GM12873 (cell line): ENCODE data around the gene ZMAT2.

Source experiments
- TF ChIP-seq, protein P1 (sequence below): IDR thresholded peaks from 2 replicates; pipeline ENCODE4 v1.5.1; 2012; ENCODE audit warnings: low read depth, mild to moderate bottlenecking, moderate library complexity, low read length, control low read depth; ENCODE audit not compliant: insufficient read depth; ENCODE audit errors: missing control alignments

The ZMAT2 gene

DNA sequence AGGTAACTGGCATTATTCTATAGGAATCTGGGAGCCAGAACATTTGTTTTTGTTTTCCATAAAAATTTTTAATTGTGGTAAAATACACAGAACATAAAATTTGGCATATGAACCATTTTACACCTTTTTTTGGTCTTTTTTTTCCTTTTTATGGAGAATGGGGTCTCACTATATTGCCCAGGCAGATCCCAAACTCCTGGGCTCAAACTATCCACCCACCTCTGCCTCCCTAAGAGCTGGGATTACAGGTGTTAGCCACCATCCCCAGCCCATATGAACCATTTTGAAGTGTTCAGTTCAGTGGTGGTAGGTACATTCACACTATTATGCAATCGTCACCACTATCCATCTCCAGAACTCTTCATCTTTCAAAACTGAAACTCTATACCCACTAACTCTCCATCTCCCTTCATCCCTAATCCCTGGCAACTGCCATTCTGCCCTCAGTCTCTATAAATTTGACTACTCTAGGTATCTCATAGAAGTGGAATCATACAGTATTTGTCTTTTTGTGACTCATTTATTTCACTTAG is 13.4 kb downstream of the ZMAT2 start:
- TF ChIP-seq, protein P1, sequence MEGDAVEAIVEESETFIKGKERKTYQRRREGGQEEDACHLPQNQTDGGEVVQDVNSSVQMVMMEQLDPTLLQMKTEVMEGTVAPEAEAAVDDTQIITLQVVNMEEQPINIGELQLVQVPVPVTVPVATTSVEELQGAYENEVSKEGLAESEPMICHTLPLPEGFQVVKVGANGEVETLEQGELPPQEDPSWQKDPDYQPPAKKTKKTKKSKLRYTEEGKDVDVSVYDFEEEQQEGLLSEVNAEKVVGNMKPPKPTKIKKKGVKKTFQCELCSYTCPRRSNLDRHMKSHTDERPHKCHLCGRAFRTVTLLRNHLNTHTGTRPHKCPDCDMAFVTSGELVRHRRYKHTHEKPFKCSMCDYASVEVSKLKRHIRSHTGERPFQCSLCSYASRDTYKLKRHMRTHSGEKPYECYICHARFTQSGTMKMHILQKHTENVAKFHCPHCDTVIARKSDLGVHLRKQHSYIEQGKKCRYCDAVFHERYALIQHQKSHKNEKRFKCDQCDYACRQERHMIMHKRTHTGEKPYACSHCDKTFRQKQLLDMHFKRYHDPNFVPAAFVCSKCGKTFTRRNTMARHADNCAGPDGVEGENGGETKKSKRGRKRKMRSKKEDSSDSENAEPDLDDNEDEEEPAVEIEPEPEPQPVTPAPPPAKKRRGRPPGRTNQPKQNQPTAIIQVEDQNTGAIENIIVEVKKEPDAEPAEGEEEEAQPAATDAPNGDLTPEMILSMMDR: no peak

DNA sequence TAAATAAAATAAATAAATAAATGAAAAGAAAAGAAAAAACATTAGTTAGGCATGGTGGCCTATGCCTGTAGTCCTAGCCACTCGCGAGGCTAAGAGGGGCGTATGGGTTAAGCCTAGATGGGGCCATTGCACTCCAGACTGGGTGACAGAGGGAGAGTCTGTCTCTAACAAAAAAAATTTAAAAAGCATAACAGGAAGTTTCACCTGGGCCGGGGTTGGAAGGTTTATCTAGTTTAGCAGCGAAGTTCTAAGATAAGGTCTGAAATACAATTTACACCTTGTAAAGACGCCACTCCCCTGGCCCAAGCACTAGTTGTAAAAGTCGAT is 18.0 kb downstream of the ZMAT2 start:
- TF ChIP-seq, protein P1: no peak

DNA sequence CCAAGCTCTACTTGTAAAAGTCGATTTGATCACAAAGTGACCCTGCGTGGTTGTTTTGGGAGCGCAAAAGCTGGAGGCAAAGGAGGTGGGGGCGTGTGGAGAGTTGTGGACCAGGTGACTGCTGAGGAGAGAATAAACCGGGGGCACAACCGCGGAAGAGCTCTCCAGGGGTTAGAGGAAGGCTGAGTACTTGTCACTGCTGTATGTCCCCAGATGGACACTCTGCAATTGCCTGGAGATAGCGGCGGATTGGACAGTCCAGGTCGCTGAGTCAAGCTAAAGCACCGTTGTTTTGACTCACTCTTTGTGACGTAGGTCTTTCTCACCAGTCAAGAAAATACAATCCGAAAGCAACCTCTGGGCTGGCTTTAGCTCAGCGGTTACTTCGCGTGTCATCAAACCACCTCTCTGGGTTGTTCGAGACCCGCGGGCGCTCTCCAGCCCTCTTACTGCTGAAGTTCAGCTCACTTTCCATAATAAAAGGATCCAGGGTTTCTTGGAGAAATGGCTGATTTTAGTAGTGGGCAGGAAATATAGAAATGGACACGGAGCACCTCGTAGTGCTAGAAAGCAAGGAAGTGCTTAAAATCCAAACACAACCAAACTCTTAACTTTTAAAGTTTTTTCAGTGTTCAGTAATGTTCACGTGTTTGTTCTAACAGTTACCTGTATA is 25.7 kb downstream of the ZMAT2 start:
- TF ChIP-seq, protein P1: no peak

DNA sequence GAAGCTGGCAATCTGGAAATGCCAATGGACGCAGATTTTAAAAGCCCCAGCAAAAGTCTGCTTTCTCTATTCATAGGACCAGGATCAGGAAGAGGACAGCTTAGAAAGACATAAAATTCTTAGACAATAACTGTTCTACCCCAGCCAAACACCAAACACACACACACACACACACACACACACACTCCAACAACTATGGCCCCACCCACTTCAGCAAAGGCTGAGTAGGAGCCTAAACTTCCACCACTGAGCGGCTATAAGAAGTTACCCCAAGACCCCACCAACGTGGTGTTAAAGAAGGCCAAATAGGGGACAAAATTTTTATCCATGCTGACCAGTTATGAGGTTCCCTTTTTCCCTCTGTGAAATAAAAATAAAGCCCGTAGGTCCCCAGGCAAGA is 32.9 kb downstream of the ZMAT2 start:
- TF ChIP-seq, protein P1: no peak

DNA sequence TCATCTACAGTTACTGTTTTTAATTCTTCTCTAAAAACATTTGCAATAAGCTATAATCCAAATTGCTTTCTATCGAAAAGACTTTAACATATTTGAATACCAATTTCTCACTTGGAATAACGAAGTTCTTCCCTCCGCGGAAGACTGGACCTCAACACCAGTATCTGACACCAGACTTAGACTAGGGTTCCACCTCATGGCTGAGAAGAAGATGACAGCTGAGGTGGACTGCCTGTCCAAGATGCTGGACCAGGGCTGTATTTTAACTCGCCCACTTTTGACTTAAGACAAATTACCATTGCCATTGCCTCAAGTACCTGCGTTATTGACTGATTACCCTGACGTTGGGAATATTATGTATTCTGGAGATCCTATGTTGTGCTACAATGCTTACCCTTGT is 34.1 kb downstream of the ZMAT2 start:
- TF ChIP-seq, protein P1: no peak

DNA sequence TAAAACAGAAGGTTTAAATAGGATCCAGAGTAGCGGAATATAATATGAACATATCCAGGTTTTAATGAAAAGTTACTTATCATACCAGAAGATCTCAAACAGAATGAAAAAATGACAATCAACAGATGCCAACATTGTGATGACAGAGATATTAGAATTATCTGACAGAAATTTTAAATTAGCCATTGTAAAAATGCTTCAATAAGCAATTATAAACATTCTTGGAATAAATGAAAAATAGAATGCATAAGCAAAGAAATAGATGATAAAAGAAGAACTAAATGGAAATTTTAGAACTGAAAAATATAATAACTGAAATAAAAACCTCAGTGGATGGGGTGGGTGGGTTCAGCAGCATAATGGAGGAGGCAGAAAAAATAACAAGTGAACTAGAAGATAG is 37.2 kb downstream of the ZMAT2 start:
- TF ChIP-seq, protein P1: no peak

DNA sequence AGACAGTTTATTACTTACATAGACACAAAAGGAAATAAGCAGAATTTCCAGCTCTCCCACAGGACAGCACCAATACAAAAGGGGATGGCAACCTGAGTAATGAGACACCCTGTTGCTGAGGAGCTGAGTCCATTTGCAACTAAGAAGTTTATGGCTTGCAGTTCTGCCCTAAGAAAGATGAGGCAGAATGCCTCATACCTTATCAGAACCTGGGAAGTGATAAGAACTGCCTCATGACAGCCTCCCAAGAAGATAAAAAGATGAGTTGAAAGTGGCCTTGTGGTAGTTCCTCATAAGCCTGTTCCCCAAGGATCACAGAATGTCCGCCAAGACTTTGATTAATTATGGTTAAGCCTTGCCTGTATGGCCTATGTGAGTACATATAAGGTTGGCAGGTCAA is 41.7 kb downstream of the ZMAT2 start:
- TF ChIP-seq, protein P1: no peak
